ENCODE data around the gene SPATA2L. TPM values are rescaled to one million over a fixed set of nuclear protein-coding genes. Genes with fewer than 3 reads are reported as not detected.
A peak's percentile ranks its signal among the peaks of the same experiment; 100 is the strongest.
"Not testable (repeated sequence)": the region's sequence is repeated elsewhere in the genome, so short reads cannot be mapped to it uniquely, and the experiment has no call there.

Gene SPATA2L
- total RNA-seq, 1 donor from 2014 or later: 10.8 TPM

DNA sequence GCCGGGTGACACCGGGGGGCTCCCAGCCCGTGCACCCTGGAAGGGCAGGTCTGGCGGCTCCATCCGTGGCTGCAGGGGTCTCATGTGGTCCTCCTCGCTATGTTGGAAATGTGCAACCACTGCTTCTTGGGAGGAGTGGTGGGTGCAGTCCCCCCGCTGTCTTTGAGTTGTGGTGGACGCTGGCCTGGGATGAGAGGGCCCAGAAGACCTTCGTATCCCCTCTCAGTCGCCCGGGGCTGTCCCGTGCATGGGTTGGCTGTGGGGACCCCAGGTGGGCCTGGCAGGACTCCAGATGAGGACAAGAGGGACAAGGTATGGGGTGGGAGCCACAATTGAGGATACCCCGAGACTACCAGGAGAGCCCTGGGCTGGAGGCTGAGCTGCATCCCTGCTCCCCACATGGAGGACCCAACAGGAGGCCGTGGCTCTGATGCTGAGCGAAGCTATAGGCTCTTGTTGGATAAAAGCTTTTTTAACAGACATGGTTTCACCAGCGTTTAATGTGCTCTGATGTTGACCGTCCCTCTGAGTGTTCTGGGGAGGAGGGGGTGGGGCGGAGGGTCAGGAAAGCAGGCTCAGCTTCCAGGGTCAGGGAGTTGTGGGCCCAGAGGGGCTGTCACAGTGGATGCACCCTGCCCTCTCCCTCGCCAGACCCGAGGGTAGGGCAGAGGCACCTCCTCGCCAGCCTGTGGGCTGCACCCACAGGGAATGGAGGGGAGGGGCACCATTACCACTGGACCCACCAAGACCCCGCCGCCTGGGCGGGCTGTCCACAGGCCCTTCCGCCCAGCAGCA is 5.4 kb downstream of the SPATA2L start:
- Histone ChIP-seq H3K36me3 (ENCODE audit: insufficient read depth, low read length) (peaks cover 9% of the 10 kb centered on the region), H3K9me3 (ENCODE audit: insufficient read depth, low read depth, low read length) (no peaks in the 10 kb centered on the region), H3K4me2 (ENCODE audit: low read length) (no peak overlapping the region), H4K20me1 (ENCODE audit: insufficient read depth, low read length) (peaks cover 42% of the 10 kb centered on the region), H3K79me2 (ENCODE audit: insufficient read depth, low read length) (no peaks in the 10 kb centered on the region), H3K4me3 (ENCODE audit: insufficient read depth, low read depth, low read length) (no peak overlapping the region), H3K9ac (ENCODE audit: low read length) (no peak overlapping the region), H3K27ac (ENCODE audit: low read depth, low read length) (no peak overlapping the region), H3K4me1 (ENCODE audit: insufficient read depth, low read length) (peaks cover 12% of the 10 kb centered on the region), H2AFZ (ENCODE audit: low read depth, low read length) (no peak overlapping the region), H3K27me3 (ENCODE audit: insufficient read depth, low read length) (no peaks in the 10 kb centered on the region)
- TF ChIP-seq, protein P1, sequence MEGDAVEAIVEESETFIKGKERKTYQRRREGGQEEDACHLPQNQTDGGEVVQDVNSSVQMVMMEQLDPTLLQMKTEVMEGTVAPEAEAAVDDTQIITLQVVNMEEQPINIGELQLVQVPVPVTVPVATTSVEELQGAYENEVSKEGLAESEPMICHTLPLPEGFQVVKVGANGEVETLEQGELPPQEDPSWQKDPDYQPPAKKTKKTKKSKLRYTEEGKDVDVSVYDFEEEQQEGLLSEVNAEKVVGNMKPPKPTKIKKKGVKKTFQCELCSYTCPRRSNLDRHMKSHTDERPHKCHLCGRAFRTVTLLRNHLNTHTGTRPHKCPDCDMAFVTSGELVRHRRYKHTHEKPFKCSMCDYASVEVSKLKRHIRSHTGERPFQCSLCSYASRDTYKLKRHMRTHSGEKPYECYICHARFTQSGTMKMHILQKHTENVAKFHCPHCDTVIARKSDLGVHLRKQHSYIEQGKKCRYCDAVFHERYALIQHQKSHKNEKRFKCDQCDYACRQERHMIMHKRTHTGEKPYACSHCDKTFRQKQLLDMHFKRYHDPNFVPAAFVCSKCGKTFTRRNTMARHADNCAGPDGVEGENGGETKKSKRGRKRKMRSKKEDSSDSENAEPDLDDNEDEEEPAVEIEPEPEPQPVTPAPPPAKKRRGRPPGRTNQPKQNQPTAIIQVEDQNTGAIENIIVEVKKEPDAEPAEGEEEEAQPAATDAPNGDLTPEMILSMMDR (IDR thresholded peaks at IDR 0.05; ENCODE audit: insufficient read depth, low read depth, low read length): no peak
- no peak for TF ChIP-seq EZH2 (IDR thresholded peaks at IDR 0.05; ENCODE audit: insufficient read depth, low read length)
- Mint-ChIP-seq H3K4me3 (ENCODE audit: unreplicated experiment) (no peak overlapping the region), H3K36me3 (ENCODE audit: low read depth, unreplicated experiment) (peaks cover 16% of the 10 kb centered on the region), H3K27ac (ENCODE audit: unreplicated experiment) (peak overlapping the region; percentile 41), H3K27me3 (ENCODE audit: low read depth, unreplicated experiment) (no peaks in the 10 kb centered on the region), H3K4me1 (ENCODE audit: low read depth, unreplicated experiment) (no peaks in the 10 kb centered on the region), H3K9me3 (ENCODE audit: unreplicated experiment) (no peaks in the 10 kb centered on the region)
- FAIRE-seq: no peak
- no peak for DNase-seq (ENCODE audit: low read depth)

DNA sequence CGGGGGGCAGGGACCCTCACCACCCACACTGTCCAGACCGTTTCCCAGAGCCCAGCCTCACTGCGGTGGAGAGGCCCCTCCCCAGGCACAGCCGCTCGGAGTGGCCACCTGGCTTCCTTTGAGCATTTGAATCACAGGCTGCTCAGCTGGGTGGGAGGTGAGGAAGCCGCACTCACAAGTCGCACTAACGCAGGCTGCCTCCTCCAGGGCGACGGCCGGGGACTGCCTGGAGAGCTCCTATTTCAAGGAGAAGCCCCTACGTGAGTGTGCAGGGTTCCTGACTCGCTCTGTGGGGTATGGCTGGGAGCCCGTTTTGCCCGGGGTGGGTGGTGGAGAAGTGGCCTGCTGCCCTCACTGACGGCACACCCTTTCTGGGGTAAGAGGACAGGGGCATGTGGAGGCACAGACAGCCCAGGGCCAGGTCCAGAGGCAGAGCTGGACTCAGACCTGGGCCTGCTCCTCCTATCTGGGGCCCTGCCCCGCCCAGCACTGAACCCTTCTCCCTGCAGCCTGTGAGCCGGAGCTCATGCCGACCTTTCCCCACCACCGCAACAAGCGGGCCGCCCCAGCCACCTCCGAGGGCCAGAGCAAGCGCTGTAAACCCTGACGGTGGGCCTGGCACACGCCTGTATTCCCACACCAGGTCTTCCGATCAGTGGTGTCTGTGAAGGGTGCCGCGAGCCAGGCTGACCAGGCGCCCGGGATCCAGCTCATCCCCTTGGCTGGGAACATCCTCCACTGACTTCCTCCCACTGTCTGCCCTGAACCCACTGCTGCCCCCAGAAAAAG is 6.2 kb downstream of the SPATA2L start:
- Histone ChIP-seq H2AFZ (ENCODE audit: low read depth, low read length) (no peak overlapping the region), H3K4me2 (ENCODE audit: low read length) (no peak overlapping the region), H3K27me3 (ENCODE audit: insufficient read depth, low read length) (no peaks in the 10 kb centered on the region), H3K4me1 (ENCODE audit: insufficient read depth, low read length) (peaks cover 5% of the 10 kb centered on the region), H4K20me1 (ENCODE audit: insufficient read depth, low read length) (peaks cover 38% of the 10 kb centered on the region), H3K9ac (ENCODE audit: low read length) (no peak overlapping the region), H3K36me3 (ENCODE audit: insufficient read depth, low read length) (peaks cover 9% of the 10 kb centered on the region), H3K4me3 (ENCODE audit: insufficient read depth, low read depth, low read length) (no peak overlapping the region), H3K79me2 (ENCODE audit: insufficient read depth, low read length) (no peaks in the 10 kb centered on the region), H3K9me3 (ENCODE audit: insufficient read depth, low read depth, low read length) (no peaks in the 10 kb centered on the region), H3K27ac (ENCODE audit: low read depth, low read length) (no peak overlapping the region)
- Mint-ChIP-seq H3K27me3 (ENCODE audit: low read depth, unreplicated experiment) (no peaks in the 10 kb centered on the region), H3K9me3 (ENCODE audit: unreplicated experiment) (no peaks in the 10 kb centered on the region), H3K36me3 (ENCODE audit: low read depth, unreplicated experiment) (peaks cover 16% of the 10 kb centered on the region), H3K4me3 (ENCODE audit: unreplicated experiment) (no peak overlapping the region), H3K27ac (ENCODE audit: unreplicated experiment) (peak overlapping the region; percentile 47), H3K4me1 (ENCODE audit: low read depth, unreplicated experiment) (no peaks in the 10 kb centered on the region)
- TF ChIP-seq, protein P1 (IDR thresholded peaks at IDR 0.05; ENCODE audit: insufficient read depth, low read depth, low read length): no peak
- no peak for TF ChIP-seq EZH2 (IDR thresholded peaks at IDR 0.05; ENCODE audit: insufficient read depth, low read length)
- FAIRE-seq: no peak
- no peak for DNase-seq (ENCODE audit: low read depth)

- not testable (repeated sequence) for H3K9ac ChIP-seq (ENCODE audit: low read length); H3K36me3 ChIP-seq (ENCODE audit: insufficient read depth, low read length); H2AFZ ChIP-seq (ENCODE audit: low read depth, low read length); H3K4me2 ChIP-seq (ENCODE audit: low read length); H3K27me3 Mint-ChIP-seq (ENCODE audit: low read depth, unreplicated experiment); H3K79me2 ChIP-seq (ENCODE audit: insufficient read depth, low read length); H3K27ac ChIP-seq (ENCODE audit: low read depth, low read length); H3K4me1 Mint-ChIP-seq (ENCODE audit: low read depth, unreplicated experiment); H3K4me3 ChIP-seq (ENCODE audit: insufficient read depth, low read depth, low read length); FAIRE-seq; DNase-seq (ENCODE audit: low read depth); H3K4me1 ChIP-seq (ENCODE audit: insufficient read depth, low read length); H3K9me3 ChIP-seq (ENCODE audit: insufficient read depth, low read depth, low read length); H3K9me3 Mint-ChIP-seq (ENCODE audit: unreplicated experiment); H3K4me3 Mint-ChIP-seq (ENCODE audit: unreplicated experiment); H3K27ac Mint-ChIP-seq (ENCODE audit: unreplicated experiment); H3K27me3 ChIP-seq (ENCODE audit: insufficient read depth, low read length)
- H3K36me3 Mint-ChIP-seq (ENCODE audit: low read depth, unreplicated experiment): peaks cover 16% of the 10 kb centered on the region
- H4K20me1 ChIP-seq (ENCODE audit: insufficient read depth, low read length): peaks cover 41% of the 10 kb centered on the region
Measured at GRCh38 chr16:89694784-89695085, 6.8 kb downstream of the SPATA2L start.
